Left ventricle myocardium inferior (tissue), 1 donor: ENCODE measurements around the gene CTTN. TPM values are rescaled to one million over a fixed set of nuclear protein-coding genes. Genes with fewer than 3 reads are reported as not detected.
"Not testable (repeated sequence)": the region's sequence is repeated elsewhere in the genome, so short reads cannot be mapped to it uniquely, and the experiment has no call there.

Source experiments
- DNase-seq: peaks from one replicate; pipeline ENCODE4 v3.0.0-alpha.2; 2020
- H3K27ac ChIP-seq: fragments of 200-600 bp; replicated peaks from 2 replicates; pipeline ENCODE4 v1.8.0; 2021
- H3K27me3 ChIP-seq: fragments of 200-600 bp; 2 replicates; pipeline ENCODE4 v1.8.0; 2021; ENCODE audit warnings: low read depth
- H3K36me3 ChIP-seq: fragments of 200-600 bp; 2 replicates; pipeline ENCODE4 v1.8.0; 2021
- H3K4me1 ChIP-seq: fragments of 200-600 bp; 2 replicates; pipeline ENCODE4 v1.8.0; 2021
- H3K4me3 ChIP-seq: fragments of 200-600 bp; 2 replicates; pipeline ENCODE4 v1.8.0; 2021; ENCODE audit warnings: mild to moderate bottlenecking, moderate library complexity
- H3K9me3 ChIP-seq: fragments of 200-600 bp; replicated peaks from 2 replicates; pipeline ENCODE4 v1.8.0; 2021
- intact Hi-C: fragments of 100-400 bp; cut with micrococcal nuclease; formaldehyde crosslinking; loops from one replicate; pipeline ENCODE4 v1.11.0; 2022
- total RNA-seq: library from RNA; stranded (reverse); fragmentation: NEBNext Ultra II Directional; extraction: Animal tissue kit (Norgen Biotek cat#: 25700); gene quantifications from one replicate; pipeline ENCODE4 v1.2.1, GENCODE V29; 2021
- TF ChIP-seq, protein P1 (sequence below): fragments of 200-600 bp; IDR thresholded peaks from 2 replicates; pipeline ENCODE4 v1.8.0; 2021; ENCODE audit warnings: antibody characterized with exemption, mild to moderate bottlenecking, borderline replicate concordance
- donor health status: DM: no; HTN: yes; CAD: no; lungs with severe emphysema.

The CTTN gene
- total RNA-seq, 1 donor from 2014 or later, result 144 TPM

DNA sequence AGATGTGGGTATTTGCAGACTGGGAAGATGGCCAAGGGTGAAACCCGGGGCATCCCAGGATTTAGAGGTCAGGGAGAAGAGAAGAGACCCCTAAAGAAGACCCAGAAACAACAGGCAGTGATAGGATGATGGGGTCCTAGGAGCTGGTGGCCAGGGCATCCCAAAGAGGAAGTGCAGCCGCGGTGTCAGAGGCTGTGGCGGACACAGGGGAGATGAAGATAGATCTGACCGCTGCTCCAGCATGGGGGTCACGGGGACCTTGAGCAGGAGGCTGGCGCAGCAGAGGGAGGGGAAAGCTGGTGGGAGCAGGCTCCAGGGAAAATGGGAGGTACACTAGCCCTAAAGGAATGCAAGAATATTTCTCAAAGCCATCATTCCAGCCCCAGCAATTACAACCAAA, 47.3 kb downstream of the CTTN start:
- Histone ChIP-seq H3K9me3 (peaks cover 26% of the 10 kb centered on the region), H3K4me3 (no peak overlapping the region), H3K27me3 (peaks cover 7% of the 10 kb centered on the region), H3K36me3 (no peaks in the 10 kb centered on the region), H3K4me1 (no peaks in the 10 kb centered on the region), H3K27ac (no peak overlapping the region)
- intact Hi-C loops, result no loop called here
- TF ChIP-seq, protein P1, sequence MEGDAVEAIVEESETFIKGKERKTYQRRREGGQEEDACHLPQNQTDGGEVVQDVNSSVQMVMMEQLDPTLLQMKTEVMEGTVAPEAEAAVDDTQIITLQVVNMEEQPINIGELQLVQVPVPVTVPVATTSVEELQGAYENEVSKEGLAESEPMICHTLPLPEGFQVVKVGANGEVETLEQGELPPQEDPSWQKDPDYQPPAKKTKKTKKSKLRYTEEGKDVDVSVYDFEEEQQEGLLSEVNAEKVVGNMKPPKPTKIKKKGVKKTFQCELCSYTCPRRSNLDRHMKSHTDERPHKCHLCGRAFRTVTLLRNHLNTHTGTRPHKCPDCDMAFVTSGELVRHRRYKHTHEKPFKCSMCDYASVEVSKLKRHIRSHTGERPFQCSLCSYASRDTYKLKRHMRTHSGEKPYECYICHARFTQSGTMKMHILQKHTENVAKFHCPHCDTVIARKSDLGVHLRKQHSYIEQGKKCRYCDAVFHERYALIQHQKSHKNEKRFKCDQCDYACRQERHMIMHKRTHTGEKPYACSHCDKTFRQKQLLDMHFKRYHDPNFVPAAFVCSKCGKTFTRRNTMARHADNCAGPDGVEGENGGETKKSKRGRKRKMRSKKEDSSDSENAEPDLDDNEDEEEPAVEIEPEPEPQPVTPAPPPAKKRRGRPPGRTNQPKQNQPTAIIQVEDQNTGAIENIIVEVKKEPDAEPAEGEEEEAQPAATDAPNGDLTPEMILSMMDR, result no peak
- no peak for DNase-seq

DNA sequence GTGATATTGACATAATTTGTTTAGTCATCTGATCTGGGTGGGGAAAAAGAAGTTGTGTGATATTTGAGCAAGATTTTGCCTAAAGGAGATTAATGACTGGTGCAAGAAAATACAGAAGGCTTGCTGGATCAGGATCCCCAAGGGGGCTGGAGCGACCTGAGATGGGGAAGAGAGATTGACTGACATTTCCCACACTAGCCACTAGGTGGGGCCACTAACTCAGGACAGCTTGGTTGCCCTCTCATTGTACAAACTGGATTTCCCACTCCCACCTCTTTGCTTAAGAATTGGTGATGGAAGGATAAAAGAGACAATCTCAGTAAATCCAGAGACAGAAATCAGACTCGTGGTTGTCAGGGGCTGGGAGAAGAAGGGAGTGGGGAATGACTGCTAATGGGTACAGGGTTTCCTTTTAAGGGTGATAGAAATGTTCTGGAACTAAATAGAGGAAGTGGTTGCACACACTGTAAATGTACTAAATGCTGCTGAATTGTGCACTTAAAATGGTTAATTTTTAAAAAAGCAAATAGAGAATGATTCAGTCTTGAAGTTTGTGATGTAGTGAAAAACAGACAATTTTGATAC, 50.7 kb downstream of the CTTN start:
- Histone ChIP-seq H3K27me3 (peaks cover 7% of the 10 kb centered on the region), H3K9me3 (peaks cover 32% of the 10 kb centered on the region), H3K36me3 (no peaks in the 10 kb centered on the region), H3K4me3 (no peak overlapping the region), H3K27ac (no peak overlapping the region), H3K4me1 (no peaks in the 10 kb centered on the region)
- intact Hi-C loops, result no loop called here
- no peak for DNase-seq
- TF ChIP-seq, protein P1, result no peak

DNA sequence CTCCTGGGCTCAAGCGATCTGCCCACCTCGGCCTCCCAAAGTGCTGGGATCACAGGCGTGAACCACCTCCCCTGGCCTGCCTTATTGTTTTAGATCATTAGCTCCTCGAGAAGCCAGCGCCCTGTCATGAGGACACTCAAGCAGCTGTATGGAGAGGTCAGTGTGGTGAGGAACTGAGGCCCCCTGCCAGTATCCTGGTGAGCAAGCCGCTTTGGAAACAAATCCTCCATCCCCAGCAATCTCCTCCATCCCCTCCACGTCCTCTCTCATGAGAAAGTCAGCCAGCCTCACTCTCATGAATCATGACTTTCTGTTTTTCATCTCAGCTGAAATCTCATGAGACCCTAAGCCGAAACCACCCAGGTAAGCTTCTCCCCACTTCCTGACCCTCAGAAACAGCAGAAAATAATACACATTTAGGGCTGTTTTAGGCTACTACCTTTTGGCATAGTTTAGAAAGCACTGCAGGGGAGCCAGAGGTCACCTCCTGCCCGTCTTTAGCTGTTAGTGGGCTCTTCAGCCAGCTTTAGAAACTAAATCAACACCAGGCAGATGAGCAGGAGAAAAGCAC, 56.0 kb downstream of the CTTN start:
- H3K4me3 ChIP-seq, result no peak overlapping the region
- no peak for DNase-seq
- no peak overlapping the region for H3K27ac ChIP-seq
- H3K9me3 ChIP-seq, result peaks cover 19% of the 10 kb centered on the region
- intact Hi-C loops, result no loop called here
- H3K36me3 ChIP-seq, result no peaks in the 10 kb centered on the region
- H3K27me3 ChIP-seq, result no peaks in the 10 kb centered on the region
- H3K4me1 ChIP-seq, result no peaks in the 10 kb centered on the region
- TF ChIP-seq, protein P1, result no peak

DNA sequence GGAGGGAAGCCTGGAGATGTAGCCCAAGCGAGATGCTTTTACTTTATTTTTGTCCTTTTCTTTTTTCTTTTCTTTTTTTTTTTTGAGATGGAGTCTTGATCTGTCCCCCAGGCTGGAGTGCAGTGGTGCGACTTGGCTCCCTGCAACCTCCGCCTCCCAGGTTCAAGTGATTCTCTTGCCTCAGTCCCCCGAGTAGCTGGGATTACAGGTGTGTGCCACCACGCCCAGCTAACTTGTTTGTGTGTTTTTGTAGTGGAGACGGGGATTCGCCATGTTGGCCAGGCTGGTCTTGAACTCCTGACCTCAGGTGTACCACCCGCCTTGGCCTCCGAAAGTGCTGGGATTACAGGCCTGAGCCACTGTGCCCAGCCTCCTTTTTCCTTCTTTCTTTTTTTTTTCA, 56.5 kb downstream of the CTTN start:
- H3K4me3 ChIP-seq, H3K36me3 ChIP-seq, H3K27ac ChIP-seq, DNase-seq, H3K4me1 ChIP-seq, intact Hi-C loops, H3K27me3 ChIP-seq: not testable (repeated sequence)
- peaks cover 14% of the 10 kb centered on the region for H3K9me3 ChIP-seq

DNA sequence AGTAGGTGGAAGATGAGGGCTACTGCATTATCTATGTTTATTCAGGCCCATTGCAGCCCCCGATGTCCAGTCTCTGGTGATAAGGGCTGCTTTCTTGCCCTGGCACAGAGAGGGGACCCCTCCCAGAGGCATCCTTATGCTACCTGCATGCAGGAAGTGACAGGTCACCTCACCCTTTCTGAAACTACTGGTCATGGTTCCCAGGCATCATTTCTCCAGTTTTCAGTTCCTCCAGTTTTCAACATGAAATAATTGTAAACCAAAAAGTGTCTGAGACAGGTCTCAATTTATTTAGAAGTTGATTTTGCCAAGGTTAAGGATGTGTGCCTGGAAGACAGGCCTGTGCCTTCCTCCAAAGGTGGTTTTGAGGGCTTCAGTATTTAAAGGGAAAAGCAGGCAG, 57.0 kb downstream of the CTTN start:
- no peak for DNase-seq
- TF ChIP-seq, protein P1, result no peak
- H3K4me1 ChIP-seq, result no peaks in the 10 kb centered on the region
- H3K4me3 ChIP-seq, result no peak overlapping the region
- no peaks in the 10 kb centered on the region for H3K36me3 ChIP-seq
- peaks cover 5% of the 10 kb centered on the region for H3K27me3 ChIP-seq
- H3K9me3 ChIP-seq, result peaks cover 8% of the 10 kb centered on the region
- no peak overlapping the region for H3K27ac ChIP-seq
- intact Hi-C loops, result no loop called here

DNA sequence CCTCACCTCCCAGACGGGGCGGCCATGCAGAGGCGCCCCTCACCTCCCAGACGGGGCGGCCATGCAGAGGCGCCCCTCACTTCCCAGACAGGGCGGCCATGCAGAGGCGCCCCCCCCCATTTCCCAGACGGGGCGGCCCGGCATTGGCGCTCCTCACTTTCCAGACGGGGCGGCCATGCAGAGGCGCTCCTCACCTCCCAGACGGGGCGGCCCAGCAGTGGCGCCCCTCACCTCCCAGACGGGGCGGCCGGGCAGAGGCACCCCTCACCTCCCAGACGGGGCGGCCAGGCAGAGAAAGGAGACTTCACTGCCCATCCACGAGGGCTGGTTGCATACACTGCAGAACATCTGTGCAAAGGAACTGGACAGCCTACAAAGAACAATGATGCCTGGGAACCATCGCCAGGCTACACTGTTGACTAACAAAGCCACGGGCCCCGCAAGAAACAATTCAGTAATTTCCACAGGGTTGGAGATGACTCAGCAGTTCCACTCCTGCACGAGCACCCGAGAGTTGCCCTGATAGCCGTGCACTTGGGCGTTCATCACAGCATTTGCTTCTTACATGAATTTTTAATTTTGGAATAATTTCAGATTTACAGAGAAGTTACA, 58.7 kb downstream of the CTTN start:
- Histone ChIP-seq H3K27ac (no peak overlapping the region), H3K27me3 (peaks cover 12% of the 10 kb centered on the region), H3K4me3 (no peak overlapping the region), H3K36me3 (no peaks in the 10 kb centered on the region), H3K4me1 (no peaks in the 10 kb centered on the region), H3K9me3 (no peaks in the 10 kb centered on the region)
- no peak for DNase-seq
- TF ChIP-seq, protein P1, result no peak
- intact Hi-C loops, result no loop called here
